ENCODE results near the gene DEFB124.

The DEFB124 gene

DNA sequence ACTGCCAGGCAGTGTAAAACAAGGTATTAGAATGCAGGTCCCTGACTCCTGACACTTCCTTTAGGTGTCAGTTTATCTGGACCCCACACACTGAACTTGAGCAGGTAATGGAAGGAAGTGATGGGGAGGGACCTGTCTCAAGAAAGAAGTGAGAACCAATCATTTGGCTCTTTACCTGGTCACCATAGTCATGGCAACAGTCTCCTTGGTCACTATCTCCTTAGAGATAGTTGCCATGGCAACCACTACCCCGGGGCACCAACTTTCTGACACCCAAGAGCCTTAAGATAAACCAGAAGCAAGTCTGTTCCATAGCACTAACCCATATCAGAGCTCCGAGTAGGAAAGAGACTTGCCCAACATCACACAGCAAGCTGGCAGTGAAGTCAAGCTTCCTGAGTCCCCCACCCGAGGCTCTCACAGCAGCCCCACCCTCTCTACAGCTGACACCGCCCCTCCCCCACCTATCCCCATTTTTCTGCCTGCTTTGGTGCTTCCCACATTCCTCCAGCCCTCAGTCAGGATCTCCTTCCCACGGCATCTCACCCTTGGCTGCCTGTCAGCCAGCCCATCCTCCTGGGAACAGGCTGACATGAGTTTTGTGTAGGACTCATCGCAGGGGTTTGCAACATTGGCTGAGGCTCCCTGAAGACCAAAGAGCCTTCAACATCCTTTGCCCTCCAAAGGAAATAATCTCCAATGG, 23.1 kb upstream of the DEFB124 start:
- TF ChIP-seq POLR2AphosphoS5 (IDR thresholded peaks at IDR 0.05; ENCODE audit: low read depth, low read length) (no peak), TAF1 (IDR thresholded peaks at IDR 0.05; ENCODE audit: borderline replicate concordance, insufficient read depth, low read length) (no peak), SIN3A (IDR thresholded peaks at IDR 0.05; ENCODE audit: borderline replicate concordance, insufficient read depth, low read length) (no peak), FOXP2 (optimal IDR thresholded peaks at IDR 0.05; ENCODE audit: borderline replicate concordance, extremely low read depth, extremely low read length, insufficient read depth) (no peak)
- TF ChIP-seq, protein P1, sequence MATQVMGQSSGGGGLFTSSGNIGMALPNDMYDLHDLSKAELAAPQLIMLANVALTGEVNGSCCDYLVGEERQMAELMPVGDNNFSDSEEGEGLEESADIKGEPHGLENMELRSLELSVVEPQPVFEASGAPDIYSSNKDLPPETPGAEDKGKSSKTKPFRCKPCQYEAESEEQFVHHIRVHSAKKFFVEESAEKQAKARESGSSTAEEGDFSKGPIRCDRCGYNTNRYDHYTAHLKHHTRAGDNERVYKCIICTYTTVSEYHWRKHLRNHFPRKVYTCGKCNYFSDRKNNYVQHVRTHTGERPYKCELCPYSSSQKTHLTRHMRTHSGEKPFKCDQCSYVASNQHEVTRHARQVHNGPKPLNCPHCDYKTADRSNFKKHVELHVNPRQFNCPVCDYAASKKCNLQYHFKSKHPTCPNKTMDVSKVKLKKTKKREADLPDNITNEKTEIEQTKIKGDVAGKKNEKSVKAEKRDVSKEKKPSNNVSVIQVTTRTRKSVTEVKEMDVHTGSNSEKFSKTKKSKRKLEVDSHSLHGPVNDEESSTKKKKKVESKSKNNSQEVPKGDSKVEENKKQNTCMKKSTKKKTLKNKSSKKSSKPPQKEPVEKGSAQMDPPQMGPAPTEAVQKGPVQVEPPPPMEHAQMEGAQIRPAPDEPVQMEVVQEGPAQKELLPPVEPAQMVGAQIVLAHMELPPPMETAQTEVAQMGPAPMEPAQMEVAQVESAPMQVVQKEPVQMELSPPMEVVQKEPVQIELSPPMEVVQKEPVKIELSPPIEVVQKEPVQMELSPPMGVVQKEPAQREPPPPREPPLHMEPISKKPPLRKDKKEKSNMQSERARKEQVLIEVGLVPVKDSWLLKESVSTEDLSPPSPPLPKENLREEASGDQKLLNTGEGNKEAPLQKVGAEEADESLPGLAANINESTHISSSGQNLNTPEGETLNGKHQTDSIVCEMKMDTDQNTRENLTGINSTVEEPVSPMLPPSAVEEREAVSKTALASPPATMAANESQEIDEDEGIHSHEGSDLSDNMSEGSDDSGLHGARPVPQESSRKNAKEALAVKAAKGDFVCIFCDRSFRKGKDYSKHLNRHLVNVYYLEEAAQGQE (IDR thresholded peaks at IDR 0.05; ENCODE audit: insufficient read depth in 1 of 2, low read depth in 2 of 2, low read length in 2 of 2): no peak

DNA sequence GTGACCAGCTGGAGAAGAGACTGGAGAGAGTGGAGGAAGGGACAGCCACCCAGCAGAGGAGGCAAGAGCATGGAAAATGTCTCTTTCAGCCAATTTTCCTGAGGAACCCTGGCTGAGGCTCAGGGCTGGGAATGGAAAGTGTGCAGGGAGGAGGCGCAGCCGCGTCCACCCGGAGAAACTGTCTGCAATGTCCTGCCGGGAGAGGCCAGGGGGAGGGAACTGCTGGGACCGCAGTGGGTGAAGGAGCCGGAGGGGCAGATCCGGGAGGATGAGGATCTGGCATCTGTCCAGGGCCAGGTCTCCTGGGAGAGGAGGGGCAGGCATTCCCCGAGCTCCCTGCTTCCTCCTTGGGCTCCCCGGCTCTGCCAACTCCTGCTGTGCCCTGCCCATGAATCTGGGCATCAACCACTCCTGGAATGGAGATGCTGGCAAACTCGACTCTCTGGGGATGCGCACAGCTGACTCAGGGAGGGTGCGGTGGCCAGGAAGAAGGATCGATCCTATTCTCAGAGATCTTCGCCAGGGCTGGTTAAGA, 21.9 kb upstream of the DEFB124 start:
- TF ChIP-seq SIN3A (IDR thresholded peaks at IDR 0.05; ENCODE audit: borderline replicate concordance, insufficient read depth, low read length): no peak
- no peak for TF ChIP-seq POLR2AphosphoS5 (IDR thresholded peaks at IDR 0.05; ENCODE audit: low read depth, low read length)
- TF ChIP-seq, protein P1 (IDR thresholded peaks at IDR 0.05; ENCODE audit: insufficient read depth in 1 of 2, low read depth in 2 of 2, low read length in 2 of 2): no peak
- no peak for TF ChIP-seq FOXP2 (optimal IDR thresholded peaks at IDR 0.05; ENCODE audit: borderline replicate concordance, extremely low read depth, extremely low read length, insufficient read depth)
- TF ChIP-seq TAF1 (IDR thresholded peaks at IDR 0.05; ENCODE audit: borderline replicate concordance, insufficient read depth, low read length): no peak

DNA sequence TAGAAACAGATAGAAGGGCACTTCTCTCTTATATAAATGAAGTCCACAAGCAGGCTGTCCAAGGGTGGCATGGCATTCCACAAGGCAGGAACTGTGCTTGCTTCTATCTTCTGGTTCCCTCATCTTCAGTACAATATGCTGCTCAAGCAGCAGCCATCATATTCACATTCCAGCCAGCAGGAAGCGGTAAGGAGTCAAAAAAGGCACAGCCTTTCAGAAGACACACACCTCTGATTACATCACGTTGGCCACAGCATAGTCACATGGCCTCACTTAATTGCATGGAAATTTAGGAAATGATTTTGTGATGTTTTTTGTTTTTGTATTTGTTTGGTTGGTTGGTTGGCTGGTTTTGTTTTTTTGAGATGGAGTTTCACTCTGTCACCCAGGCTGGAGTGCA, 19.2 kb upstream of the DEFB124 start:
- no peak for TF ChIP-seq SIN3A (IDR thresholded peaks at IDR 0.05; ENCODE audit: borderline replicate concordance, insufficient read depth, low read length)
- TF ChIP-seq POLR2AphosphoS5 (IDR thresholded peaks at IDR 0.05; ENCODE audit: low read depth, low read length): no peak
- TF ChIP-seq, protein P1 (IDR thresholded peaks at IDR 0.05; ENCODE audit: insufficient read depth in 1 of 2, low read depth in 2 of 2, low read length in 2 of 2): no peak
- no peak for TF ChIP-seq FOXP2 (optimal IDR thresholded peaks at IDR 0.05; ENCODE audit: borderline replicate concordance, extremely low read depth, extremely low read length, insufficient read depth)
- no peak for TF ChIP-seq TAF1 (IDR thresholded peaks at IDR 0.05; ENCODE audit: borderline replicate concordance, insufficient read depth, low read length)

DNA sequence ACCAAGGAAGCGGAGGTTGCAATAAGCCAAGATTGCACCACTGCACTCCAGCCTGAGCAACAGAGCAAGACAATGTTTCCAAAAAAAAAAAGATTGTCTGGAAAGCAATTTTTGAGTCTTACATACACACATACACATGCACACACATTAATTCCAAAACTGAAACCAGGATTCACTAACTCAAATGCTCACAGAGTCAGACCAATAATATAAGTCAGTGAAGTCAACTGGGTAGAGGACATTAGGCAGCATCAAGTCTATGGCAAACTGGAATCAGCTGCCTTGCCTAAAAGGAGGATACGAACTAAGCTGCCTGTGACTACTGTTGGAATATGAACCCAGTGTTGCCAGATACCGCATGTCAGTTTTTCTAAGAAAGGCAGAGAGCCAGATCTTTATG, 15.8 kb upstream of the DEFB124 start:
- TF ChIP-seq, protein P1 (IDR thresholded peaks at IDR 0.05; ENCODE audit: insufficient read depth in 1 of 2, low read depth in 2 of 2, low read length in 2 of 2): no peak
- TF ChIP-seq TAF1 (IDR thresholded peaks at IDR 0.05; ENCODE audit: borderline replicate concordance, insufficient read depth, low read length) (no peak), SIN3A (IDR thresholded peaks at IDR 0.05; ENCODE audit: borderline replicate concordance, insufficient read depth, low read length) (no peak), POLR2AphosphoS5 (IDR thresholded peaks at IDR 0.05; ENCODE audit: low read depth, low read length) (no peak), FOXP2 (optimal IDR thresholded peaks at IDR 0.05; ENCODE audit: borderline replicate concordance, extremely low read depth, extremely low read length, insufficient read depth) (no peak)

Measured in PFSK-1 (cell line).